HG03342 (cell line): ENCODE results near the gene PTGES2.
"Not testable (repeated sequence)": the region's sequence is repeated elsewhere in the genome, so short reads cannot be mapped to it uniquely, and the experiment has no call there.

Experiments
- ATAC-seq: cut with Tn5 transposase; IDR thresholded peaks from one replicate; pipeline ENCODE4 v1.9.1; 2021; ENCODE audit warnings: mild to moderate bottlenecking, moderate library complexity; ENCODE audit not compliant: unreplicated experiment

Gene PTGES2

DNA sequence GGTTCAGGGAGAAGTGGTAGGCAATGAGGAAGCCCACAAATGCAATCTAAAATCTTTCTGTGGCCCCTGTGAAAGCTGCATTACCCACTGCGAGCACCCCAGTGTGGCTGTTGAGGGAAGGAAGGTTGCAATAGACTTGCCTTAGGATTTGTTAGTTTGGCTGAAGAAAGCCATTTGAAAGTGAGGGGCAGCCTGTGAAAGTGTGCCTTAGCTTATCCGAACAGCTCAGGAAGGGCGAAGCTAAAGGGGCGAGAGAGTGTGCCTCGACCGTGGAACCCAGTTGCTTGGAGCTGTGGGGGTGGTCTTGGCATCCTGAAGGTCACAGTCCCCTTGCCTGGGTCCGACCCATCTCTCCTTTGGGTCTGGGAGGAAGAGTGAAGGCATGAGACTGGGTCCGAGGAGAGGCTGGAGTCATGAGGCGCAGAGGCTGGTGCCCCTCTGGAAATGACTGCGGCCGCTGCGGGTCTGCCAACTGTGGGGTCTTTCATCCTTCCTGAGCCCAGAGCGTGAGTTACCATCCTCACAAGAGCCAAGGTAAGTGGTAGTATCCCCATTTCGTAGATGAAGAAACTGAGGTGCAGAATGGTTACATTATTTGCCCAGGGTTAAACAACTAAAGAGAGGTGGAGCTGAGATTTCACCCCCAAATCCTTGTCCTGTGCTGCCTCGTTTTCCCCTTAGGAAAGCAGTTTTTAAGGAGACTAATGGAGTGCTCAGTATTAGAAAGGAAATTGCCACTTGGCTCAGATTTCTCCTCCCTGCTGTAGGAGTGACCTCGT, 35.1 kb downstream of the PTGES2 start:
- no peak for ATAC-seq

DNA sequence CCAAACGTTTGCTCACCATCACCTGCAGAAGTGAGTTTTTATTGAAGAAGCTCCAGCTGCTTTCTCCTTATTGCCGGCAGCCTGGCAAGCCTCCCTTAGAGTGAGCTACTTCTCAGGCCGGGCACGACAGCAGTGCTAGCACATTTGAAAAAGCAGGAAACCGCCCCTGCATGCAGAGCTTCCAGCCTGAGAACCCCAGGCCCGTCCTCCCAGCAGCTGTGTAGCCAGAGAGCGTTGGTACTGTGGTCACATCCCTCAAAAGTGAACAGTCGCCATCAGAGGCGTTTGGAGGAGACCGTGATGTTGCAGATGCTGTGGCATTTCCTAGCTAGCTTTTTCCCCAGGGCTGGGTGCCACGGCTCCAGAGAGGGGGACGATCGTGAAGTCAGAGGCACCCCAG, 36.0 kb downstream of the PTGES2 start:
- ATAC-seq, result no peak

DNA sequence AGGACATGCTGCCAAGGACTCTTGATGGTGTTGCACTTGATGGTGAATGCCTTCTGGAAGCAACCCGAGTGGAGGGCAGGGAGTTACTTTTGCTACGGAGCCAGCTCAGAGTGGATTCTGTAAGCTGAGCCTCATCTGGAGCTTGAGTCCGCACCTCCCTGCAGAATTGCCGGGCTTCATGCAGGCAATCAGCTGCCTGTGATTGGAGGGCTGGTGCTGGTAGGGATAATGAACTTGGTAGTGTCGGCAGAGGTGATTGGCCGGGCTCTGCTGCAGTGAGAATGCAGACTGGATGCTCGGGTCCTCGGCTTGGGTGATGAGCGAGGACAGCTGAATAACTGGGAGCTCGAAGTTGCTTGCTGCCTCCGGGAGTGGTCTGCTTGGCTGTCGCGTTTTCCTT, 36.4 kb downstream of the PTGES2 start:
- no peak for ATAC-seq

DNA sequence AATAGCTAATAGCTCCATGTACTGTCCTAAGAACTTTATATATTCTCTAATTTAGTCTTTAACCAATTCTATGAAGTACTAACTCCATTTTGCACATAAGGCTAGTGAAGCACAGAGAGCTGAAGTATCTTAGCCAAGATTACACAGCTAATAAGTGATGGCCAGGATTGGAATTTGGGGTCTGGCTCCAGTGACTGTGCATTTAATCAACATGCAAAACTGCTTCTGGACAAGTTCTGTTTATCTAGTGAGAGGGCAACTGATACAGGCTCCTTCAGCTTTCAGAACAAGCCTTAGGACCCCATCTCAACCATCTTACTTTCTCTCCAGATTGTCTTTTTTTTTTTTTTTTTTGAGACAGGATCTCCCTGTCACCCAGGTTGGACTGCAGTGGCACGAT, 38.2 kb downstream of the PTGES2 start:
- ATAC-seq, result no peak

DNA sequence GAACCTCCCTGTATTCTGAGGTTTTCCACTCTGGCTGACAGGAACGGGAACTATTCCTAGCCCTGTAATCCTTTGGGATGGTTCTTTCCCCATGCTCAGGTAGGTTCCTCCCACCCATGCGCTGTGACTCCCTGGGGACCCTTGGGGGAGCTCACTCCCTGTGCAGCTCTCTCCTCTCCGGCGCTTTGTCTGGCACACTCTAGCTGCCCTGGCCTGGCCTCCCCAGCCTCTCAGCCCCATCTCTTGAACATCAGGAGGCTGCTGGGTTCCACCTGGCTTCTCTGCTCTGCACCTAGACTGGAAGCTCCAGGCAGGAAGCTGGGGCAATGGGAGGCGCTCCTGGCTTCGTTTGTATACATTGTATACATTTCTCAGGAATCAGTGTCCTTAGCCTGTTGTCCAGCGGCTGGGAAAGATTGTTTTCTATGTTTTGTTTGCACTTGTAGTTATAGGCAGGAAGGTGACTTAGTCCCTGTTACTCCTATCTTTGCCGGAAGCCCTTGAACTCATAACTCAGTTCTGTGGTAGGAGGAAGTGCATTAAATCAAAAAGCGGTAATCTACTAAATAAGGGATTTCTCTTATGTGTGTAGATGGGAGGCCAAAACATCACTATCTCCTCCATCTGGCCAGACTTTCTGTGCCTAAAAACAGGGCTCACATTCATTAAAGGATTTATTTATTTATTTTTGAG, 39.1 kb downstream of the PTGES2 start:
- no peak for ATAC-seq

DNA sequence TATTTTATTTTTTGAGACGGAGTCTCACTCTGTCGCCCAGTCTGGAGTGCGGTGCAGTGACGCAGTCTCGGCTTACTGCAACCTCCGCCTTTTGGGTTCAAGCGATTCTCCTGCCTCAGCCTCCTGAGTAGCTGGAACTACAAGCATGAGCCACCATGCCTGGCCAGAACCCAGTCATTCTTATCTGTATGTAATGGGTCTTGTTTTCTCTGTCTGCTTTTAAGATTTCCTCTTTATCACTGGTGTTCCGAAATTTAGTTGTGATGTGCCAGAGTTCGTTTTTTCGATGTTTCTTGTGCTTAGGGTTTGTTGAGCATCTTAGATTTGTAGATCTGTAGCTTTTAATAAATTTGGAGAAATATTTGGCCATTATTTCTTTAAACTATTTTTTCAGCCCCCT, 40.3 kb downstream of the PTGES2 start:
- no peak for ATAC-seq

DNA sequence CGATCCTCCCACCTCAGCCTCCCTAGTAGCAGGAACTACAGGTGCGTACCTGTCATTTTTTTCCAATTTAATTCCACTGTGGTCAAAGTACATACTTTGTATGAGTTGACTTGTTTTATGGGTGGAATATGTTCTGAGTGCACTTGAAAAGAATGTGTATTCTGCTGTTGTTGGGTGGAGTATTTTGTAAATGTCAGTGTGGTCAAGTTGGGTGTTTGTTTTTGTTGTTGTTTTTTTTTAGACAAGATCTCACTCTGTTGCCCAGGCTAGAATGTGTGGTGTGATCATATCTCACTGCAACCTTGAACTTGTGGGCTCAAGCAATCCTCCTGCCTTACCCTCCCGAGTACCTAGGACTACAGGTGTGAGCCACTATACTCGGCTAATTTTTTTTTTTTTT, 41.6 kb downstream of the PTGES2 start:
- ATAC-seq, result no peak

DNA sequence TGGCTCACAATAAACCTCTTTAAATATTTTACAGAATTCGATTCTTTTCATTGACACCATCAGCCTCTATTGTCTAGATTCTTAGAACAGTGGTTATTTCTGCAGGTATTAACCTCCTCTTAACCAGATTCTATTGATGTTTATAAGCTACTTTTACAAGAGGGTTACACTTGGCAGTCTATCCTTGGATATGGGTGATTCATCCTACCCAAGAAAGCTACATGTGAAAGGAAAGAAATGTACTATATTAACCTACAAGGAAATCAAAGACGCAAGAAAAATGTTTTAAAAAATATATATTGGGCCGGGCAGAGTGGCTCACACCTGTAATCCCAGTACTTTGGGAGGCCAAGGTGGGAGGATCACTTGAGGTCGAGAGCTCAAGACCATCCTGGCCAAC, 42.8 kb downstream of the PTGES2 start:
- ATAC-seq, result no peak

DNA sequence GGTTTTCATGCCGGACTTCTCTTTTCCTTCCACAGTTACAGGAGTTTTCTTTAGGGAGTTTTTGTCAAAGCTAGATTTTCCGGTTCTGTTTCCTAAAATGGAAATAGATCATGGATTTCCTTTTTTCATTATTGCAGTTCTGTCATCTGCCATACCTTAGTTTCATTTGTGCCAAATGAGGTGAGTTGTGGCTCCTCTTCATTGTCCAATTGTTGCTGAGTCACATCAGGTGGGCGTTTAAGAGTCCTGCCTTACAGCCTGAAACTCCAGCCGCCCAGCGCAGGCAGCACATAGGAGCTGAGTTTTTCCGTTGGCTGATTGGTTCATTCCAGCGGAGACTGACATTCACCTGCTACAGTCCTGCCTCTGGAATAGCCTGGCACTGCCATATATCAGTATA, 45.4 kb downstream of the PTGES2 start:
- no peak for ATAC-seq

DNA sequence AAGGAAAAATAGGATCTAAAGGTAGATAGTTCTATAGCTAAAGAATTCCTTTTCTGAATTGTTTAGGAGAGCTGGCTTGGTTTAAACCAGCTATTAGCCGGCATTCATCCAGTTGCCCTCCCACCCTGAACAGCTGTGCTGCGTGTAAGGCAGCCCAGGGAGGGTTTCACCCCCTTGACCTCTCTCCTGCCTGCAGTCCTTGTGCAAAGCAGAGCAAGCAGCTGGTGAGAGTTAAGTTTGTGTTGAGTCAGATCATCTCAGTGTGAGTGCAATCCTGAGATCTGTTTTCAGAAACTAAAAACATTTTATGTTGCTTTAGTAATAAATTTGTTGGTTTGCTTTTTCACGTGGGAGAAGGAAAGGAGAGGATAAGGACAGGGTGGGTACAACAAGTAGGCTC, 46.5 kb downstream of the PTGES2 start:
- ATAC-seq, result no peak

DNA sequence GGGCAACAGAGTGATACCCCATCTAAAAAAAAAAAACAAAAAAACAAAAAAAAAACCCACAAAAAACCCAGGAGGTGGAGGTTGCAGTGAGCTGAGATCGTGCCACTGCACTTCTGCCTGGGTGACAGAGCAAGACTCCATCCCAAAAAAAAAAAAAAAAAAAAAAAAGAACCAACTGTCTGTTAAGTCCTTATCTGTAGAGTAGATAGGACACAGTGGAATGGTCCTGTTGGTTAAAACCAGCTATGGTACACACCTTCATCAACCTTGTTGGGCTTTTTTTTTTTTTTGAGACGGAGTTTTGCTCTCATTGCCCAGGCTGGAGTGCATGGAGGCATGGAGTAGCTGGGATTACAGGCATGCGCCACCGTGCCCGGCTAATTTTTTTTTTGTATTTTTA, 47.3 kb downstream of the PTGES2 start:
- ATAC-seq, result no peak

DNA sequence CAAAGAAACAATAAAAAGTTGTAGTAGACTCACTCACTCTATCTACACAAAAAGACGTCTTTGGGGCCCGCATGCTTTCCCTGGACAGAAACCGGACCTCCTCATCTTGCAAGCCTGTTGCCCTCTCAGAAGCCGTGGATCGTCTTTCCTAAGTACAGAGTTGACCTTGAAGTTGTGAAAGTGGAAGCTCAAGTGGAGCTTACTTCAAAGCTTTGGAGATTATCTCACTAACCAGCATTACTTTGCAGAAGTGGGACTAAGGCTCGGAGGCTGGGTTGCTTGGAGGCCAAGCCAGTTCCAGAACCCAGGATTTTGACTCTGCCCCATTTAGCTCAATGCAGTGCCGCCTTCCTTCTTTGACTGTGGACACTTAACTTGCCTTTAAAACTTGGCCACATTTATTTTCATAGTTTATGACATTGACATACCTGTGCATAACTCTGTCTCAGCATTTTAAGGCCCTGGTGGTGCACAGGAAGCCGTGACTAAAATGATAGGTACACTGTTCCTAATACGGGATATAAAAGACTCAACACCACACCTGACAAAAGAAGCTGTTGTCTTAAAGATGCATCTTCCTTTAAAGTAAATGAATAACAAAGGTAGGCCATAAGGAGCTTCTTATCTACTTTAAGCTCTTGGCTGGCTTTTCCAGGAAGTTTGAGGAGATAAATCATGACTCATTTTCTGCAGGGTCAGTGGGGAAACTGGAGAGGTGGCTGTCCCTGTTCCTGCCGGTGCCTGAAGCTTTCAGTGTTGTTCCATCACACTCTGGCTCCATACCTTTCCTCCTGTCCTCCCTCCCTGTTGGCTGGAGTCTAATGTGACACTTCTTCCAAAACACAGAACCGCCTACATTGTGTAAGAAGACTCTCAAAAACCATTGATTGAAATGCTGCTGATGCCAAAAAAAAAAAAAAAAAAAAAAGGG, 48.8 kb downstream of the PTGES2 start:
- ATAC-seq, result no peak

DNA sequence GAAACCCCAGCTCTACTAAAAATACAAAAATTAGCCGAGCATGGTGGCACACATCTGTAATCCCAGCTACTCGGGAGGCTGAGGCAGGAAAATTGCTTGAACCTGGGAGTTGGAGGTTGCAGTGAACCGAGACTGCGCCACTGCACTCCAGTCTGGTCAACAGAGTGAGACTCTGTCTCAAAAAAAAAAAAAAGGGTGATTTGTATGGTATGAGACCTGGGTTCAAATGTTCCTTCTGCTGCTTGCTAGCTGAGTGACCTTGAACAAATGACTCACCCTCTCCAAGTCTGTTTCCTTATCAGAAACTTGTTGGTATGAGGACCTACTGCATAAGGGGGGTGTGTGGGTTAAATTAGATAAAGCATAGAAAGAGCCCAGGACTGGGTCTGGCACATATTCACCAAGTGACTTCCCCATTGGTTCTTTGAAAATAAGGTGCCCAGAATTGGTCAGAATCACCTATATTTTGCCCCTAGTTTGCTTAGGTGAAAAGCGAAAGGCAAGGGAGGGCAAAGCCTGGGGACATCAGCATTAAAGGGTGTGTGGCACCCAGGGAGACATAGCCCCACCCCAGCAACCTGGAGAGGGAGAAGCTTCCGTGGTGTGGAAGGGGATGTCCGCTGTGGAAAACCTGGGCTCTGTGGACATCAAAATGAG, 49.6 kb downstream of the PTGES2 start:
- ATAC-seq, result no peak

DNA sequence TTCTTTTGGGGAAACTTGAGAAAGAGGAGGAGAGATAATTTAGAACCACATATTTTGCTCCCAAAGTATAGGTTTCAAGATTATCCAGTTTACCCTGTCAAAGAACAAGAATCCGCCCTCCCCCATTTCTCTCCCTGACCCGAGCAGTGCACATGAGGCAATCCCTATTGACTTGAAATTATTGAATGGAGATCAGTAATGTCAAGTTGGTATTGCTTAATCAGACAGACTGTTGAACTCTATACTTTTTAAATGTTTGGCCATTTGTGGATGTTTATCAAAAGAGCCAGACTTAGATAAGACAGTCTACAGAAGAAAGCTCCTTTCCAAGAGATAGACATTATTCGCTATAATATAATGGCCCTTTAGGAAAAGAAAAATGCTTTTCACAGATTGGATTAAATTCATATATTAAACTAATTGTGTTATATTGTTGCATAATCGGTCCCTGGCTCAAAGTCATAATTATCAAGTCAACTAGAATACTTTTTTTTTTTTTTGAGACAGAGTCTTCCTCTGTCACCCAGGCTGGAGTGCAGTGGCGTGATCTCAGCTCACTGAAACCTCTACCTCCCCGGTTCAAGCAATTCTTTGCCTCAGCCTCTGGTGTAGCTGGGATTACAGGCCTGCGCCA, 54.2 kb downstream of the PTGES2 start:
- ATAC-seq, result no peak

DNA sequence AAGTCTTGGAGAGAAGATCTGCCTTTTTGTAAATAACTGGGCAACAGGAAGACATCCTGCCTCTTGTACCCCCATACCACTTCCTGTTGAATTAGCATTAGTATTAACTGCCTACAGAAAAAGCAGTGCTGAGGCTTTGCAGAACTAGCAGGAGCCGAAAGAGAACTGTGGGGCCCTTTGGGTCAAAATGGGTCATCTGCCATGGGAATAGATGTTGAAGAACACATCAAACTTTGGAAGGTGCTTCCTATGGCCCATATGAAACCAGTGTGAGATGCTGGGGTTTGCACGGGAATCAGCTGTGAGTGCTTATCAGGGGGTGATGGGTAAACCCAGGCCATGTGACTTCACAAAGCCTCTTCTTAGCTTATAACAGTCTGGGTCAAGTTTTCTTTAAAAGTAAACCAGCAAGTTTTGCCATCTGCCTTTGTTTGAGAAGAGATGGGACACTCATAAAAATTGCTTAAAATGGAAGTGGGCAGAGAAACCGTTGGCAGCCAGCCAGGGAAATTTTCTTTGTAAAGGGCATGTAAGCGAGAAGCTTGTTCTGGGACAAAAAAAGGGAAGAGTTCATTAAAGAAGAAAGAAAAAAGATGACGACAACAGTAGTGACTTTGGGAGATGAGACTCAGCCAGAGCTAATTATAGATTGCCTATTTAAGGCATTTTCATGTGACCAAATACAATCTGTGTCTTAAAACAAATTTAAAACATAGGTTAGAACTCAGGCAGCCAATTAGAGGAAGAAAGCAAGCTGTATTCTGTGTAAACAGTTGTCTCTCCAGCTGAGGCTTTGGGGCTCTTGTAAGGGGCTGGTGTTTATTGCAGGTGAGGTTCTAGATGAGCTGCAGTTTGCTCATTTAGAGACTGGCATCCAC, 55.1 kb downstream of the PTGES2 start:
- ATAC-seq, result no peak

DNA sequence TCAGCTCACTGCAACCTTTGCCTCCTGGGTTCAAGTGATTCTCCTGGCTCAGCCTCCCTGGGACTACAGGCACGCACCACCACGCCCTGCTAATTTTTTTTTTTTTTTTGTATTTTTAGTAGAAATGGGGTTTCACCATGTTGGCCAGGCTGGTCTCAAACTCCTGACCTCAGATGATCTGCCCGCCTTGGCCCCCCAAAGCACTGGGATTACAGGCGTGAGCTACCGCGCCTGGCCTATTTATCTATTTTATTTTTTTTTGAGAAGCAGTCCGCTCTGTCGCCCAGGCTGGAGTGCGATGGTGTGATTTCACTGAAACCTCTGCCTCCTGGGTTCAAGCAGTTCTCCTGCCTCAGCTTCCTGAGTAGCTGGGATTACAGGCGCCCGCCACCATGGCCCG, 56.1 kb downstream of the PTGES2 start:
- not testable (repeated sequence) for ATAC-seq

DNA sequence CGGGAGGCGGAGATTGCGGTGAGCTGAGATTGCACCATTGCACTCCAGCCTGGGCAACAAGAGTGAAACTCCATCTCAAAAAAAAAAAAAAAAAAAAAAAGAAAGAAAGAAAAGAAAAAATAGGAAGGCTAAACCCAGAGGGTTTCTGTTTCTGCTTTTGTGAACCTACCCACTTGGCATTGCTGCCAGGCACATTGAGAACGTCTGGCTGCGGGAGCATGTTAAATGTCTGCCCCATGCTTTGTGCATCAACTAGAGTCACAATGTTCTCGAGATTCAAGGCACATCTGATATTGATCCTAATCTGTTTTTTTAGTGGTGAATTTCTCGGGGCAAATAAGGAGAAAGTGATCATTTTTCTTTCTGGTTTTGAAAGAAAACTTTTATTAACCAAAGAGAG, 56.7 kb downstream of the PTGES2 start:
- no peak for ATAC-seq
